NCI-H2196 treated with DMSO at 0.1 percent for 48 hours (cell line): ENCODE results near the gene F10.
"Not testable (repeated sequence)": the region's sequence is repeated elsewhere in the genome, so short reads cannot be mapped to it uniquely, and the experiment has no call there.

Experiments used
- DNase-seq: peaks from one replicate; lab custom pipeline; 2025; ENCODE audit not compliant: unreplicated experiment; lab: John Stamatoyannopoulos, UW

F10 gene

DNA sequence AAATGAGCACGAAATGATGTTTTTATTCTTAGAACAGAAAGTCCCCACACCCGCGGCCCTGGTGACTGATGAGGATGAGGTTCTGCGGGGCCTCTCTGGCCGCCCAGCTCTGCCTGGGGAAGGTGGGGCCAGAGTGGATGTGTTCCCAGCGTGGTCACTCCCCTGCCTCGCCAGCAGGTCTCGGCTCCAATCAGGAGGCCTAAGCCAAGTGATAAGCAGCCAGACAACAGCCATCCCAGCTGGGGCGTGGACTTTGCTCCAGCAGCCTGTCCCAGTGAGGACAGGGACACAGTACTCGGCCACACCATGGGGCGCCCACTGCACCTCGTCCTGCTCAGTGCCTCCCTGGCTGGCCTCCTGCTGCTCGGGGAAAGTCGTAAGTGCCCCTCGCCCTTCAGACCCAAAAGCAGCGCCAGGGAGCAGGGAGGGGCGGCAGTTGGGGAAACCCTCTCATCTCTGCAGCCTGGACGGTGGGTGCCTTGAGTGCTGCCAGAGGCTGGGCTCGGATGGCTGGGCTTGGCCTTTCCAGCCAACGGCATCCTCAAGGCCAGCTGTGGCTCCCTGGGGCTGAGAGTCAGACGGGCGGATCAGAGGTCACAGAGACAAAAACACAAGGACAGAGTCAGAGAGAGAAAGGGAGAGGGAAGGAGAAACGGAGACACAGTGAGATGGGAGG is at the start of gene F10:
TSS of gene F10 (plus strand) at position 250 of the 676 bp plus-strand sequence. CDS start at position 307, 57 bp downstream.
- no peak for DNase-seq

DNA sequence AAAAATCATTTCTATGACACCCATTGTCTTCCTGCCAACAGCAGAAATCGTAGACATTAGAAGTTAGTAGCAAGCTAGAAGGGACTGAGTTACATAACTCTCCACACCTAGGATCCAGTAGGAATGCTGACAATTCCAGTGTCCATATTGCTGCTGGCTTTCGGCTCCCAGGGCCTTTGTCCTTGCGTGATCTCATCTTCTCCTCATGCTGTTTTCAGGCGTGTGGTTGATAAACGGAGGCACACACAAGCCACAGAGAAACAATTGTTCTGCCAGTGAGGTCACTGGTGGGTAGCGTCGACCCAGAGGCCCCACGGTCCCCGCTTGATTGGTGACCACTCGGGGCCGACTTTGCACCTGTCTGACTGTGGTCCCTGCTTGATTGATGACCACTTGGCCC is 48.7 kb upstream of the F10 start:
- DNase-seq = no peak

DNA sequence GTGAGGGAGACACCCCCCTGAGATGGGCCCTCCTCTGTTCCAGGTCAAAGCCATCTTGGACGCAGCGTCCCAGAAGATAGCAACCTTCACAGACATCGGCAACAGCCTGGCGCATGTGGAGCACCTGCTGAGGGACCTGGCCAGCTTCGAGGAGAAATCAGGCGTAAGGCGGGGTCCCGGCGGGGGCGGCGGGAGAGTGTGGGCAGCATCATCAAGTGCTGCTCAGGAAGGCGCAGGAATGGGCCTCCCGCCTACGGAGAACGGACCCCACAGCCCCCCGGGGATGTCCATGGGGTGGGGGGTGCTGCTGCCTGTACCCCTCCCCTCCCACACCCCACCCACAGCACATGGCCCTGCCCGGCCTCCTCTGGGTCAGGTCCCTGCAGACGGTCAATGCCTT is 48.2 kb upstream of the F10 start:
- no peak for DNase-seq

DNA sequence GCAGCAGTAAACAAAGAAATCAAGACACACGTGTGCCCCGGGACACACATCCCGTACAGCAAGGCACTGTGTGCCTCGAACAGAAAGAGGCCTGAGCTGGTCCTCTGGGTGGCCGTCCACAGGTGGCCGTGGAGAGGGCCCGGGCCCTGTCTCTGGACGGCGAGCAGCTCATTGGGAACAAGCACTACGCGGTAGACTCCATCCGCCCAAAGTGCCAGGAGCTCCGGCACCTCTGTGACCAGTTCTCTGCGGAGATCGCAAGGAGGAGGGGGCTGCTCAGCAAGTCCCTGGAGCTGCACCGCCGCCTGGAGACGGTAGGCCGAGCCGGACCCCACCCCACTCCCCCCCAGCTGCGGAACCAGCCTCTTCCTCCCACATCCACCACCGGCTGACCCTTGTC is 47.7 kb upstream of the F10 start:
- DNase-seq = no peak

DNA sequence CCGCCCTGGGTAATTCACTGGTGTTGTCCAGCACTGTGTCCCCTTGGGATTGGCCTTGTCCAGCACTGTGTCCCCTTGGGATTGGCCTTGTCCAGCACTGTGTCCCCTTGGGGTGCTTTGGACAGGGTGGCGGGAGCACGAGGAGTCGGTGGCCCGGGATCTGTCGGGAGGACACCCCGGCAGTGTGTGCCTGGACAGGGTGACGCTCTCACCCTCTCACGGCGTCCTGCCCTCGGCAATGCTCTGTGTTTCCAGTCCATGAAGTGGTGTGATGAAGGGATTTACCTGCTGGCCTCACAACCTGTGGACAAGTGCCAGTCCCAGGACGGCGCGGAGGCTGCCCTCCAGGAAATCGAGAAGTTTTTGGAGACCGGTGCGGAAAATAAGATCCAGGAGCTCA is 46.9 kb upstream of the F10 start:
- DNase-seq = no peak

DNA sequence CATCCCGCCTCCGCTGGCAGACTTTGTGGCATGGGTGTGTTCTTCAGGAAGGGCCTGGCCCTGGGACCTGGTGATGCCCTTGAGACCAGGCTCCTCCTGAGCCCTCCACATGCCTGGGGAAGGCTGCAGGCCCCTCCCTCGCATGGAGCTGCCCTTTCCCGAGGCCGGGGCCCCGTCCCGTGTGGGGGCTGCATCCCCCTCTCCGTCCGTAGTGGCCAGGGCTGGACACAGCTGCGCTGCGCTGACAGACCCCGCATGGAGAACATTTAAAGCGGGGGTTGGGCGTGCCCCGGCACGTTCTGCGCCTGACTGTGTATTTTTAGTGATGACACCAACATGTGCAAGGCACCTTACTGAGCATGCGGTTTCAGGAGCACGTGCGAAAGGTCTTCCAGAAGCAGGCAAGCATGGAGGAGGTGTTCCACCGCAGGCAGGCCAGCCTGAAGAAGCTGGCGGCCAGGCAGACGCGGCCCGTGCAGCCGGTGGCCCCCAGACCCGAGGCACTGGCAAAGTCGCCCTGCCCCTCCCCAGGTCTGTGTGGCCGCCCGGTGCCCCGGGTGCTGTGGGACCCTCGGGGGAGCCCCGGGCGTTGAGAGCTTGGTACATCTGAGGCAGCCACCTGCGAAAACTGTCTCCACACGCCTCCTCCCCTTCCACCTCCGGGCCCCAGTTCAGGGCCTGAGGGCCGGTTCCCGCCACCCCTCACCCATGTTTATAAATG is 45.8 kb upstream of the F10 start:
- DNase-seq = no peak

DNA sequence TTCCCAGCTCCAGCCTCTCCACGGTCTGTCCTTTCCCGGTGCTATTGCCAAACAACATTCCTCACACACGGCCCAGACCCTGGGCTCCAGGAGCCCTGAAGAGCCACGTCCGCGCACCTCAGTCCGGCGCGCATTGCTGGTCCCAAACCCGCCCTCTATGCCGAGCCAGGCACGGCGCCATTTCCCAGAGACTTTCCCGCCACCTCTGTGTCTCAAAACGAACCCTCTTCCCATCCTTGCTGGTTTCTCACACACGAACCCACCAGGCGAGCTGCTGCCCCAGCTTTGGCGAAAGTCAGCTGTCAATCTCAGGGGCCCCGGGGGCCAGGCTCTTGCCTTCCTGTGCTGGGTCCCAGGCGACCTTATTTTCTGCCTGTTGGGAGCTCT is 45.0 kb upstream of the F10 start:
- DNase-seq = no peak

DNA sequence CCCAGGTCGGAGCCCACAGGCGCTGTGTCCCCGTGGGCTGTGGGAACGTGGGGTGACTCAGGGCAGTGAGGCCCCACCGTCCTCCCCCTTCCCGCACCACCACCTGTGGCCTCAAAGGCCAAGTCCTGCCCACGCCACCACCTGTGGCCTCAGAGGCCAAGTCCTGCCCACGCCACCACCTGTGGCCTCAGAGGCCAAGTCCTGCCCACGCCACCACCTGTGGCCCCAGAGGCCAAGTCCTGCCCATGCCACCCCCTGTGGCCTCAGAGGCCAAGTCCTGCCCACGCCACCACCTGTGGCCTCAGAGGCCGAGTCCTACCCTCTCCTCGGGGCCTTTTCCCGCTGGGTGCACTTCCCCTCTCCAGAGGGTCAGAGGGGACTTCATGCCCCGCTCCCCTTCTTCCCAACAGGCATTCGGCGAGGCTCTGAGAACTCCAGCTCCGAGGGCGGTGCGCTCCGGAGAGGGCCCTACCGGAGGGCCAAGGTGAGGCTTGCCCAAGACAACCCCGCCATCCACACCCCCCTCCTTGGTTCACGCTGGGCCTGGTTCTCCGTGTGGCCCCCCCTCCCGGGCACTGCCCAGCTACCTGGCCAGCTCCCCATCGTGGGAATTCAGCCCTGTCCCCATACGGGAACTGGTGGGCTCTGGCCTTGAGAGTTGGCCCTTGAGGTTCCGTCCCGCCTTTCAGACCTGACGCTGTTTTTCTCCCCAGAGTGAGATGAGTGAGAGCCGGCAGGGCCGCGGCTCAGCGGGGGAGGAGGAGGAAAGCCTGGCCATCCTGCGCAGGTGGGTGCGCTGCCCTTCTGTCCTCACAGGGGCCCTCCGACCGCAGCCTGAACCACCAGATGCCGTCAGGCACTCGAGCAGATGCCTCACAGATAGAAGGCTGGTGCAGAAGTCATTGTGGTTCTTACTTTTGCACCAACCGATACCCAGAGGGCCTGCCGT is 44.4 kb upstream of the F10 start:
- no peak for DNase-seq

DNA sequence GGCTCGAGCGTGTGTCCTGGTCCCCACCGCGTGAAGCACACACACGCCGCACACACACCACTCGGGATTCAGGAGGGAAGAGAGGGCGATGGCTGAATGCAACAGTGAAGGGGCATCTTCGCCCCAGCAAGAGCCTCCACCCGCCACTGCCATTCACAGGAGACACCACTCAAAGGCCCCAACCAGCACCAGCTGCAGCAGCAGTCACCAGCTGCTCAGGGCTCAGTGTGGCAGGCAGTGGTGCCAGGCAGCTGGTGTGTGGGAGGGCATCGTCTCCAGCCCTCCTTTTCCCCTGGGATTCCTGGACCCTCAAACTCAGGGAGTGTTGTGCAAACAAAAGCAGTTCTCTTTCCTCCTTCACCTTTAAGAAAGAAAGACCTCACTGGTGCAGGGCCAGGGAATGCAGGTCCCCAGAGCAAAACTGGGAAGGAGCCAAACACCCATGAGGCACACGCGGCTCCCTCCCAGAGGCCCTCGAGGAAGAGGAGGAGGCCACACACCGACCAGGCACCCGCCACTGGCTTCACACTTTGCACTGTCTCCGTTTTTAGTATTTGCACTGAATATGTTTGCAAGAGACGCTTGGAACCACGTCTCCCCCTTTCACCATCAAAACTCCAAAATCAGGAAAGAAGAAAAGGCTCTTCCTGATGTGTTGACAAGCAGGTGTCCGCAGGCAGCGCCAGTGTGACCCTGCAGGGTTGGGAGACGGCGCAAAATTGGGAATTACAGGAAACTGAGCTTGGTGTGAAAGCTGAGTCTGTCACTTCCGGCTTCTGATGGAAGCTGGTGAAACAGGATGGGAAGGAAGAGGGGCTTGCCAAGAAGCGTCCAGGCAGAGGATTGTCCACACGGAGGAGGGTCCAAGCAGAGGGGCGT is 43.5 kb upstream of the F10 start:
- DNase-seq = no peak

DNA sequence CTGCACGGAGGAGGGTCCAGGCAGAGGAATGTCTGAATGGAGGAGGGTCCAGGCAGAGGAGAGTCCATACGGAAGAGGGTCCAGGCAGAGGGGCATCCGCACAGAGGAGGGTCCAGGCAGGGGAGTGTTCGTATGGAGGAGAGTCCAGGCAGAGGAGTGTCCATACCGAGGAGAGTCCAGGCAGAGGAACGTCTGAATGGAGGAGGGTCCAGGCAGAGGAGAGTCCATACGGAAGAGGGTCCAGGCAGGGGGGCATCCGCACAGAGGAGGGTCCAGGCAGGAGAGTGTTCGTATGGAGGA is 42.9 kb upstream of the F10 start:
- DNase-seq = not testable (repeated sequence)

DNA sequence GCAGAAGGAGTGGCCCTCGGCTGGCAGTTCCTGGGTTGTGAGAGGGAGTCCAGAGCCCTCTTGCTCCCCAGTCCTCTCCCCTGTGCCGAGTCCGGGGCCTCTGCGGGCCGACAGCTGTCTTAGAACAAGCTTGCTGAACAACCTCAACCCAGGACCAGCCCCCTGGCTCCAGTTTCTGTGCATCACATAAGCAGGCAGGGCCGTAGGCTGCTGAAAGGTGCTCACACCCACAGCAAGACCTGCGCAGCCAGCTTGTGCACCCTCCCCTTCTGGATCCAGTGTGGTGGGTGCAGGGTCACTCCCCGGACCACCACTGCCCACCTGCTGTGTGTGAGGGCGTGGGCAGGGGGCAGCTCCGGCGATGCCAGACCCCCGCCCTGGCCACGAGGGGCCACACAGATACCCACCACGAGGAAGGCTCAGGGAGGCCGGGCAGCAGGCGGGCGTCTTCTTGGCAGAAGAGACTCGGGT is 42.2 kb upstream of the F10 start:
- DNase-seq = no peak

DNA sequence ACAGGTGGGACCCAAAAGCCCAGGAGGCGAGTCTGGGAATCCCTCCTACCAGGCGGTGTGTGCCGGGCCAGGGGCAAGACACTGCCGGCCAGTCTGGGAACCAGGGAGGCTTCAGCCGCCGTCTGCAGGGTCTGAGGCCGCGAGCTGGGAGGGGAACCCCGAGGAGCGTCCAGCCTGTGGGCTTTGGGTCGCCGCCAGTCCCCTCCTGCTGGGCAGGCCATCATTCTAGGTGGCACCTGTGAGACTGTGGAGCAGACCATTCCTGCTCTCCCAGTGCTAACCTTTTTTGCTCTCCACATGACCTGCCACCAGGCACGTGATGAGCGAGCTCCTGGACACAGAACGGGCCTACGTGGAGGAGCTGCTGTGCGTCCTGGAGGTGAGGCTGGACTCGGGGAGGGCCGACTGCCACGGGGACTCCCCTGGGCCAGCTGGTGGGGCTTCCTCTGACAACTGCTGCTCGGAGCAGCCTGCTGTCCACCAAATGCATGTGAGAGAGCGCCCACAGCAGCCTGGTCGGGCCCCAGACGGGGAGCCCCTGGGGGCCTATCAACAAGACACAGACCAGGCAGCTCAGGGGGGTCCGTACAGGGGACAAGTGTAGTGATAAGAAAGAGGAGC is 41.6 kb upstream of the F10 start:
- no peak for DNase-seq

DNA sequence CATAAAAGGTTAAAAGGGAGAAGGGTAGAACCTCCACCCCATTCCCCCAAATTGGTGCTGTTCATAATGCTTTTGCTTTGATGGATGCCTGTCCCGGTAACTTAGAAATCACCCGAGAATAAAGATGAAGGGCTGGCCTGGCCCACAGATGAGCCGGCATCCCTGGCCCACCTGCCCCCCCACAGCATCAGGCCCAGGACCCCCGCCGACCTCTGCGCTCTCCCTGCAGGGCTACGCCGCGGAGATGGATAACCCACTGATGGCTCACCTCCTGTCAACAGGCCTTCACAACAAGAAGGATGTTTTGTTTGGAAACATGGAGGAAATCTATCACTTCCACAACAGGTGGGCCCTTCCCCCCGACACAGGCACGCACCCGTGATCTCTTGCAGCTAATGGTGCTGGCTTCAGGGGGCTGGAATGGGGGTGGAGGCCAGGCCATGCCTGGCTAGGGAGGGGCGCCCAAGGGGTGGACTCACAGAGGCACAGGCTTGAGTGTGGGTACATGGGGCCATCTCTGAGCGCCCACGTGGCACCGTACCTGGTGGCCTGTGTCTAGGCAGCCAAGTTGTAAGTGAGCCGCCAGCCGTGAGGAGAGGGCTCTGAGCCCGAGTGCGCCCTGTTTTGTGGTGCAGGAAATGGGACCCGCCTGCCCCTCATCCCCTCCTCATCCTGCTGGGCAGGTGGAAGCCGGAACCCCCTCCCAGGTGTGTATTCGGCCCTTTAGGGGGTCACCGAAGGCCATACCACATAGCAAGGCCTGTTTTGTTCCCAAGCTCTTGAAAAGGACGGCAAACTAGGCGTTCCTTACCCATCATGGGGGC is 40.2 kb upstream of the F10 start:
- DNase-seq = no peak

DNA sequence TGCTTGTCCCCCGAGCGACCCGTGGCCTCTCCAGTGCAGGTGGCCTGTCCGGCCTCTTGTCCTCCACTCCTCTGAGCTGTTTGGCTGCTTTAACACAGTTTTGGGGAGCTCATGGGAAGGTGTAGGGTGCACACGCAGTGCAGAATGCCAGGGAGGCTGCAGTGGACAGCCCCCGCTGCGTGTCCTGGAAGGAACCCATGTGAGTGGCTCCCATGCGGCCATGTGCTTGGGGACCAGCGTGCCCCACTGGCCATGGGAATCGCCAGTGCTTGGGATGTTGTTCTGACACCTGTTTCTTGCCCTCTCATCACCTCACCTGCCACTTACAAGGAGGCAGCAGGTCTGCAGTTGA is 39.6 kb upstream of the F10 start:
- no peak for DNase-seq

DNA sequence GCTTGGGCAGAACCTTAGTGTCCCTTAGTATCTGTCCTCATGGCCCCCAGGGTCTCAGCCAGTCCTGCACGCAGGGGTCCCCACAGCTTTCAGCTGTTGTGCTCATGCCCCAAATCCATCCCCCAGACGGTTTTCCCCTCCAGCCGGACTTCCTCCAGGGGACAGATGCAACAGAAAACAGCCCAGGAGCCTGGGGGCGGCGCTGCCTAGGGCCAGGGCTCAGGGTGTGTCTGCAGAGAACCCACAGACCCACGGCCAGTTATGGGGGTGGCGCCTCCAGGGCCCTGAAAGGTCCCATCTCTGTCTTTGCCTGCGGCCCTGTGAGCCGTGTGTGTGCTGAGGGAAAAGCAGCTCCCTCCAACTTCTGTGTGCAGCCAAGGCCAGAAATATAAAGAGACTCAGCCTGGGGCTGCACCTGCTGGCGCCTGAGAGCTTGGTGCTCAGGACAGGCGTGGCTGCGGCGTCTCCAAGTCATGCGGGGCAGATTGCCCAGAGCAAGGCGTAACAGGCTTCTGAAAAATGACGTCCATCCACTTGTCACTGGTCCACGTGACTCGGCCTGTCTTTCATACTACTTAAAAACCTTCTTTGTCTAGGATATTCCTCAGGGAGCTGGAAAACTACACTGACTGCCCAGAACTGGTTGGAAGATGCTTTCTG is 39.1 kb upstream of the F10 start:
- peak; percentile 57 for DNase-seq

DNA sequence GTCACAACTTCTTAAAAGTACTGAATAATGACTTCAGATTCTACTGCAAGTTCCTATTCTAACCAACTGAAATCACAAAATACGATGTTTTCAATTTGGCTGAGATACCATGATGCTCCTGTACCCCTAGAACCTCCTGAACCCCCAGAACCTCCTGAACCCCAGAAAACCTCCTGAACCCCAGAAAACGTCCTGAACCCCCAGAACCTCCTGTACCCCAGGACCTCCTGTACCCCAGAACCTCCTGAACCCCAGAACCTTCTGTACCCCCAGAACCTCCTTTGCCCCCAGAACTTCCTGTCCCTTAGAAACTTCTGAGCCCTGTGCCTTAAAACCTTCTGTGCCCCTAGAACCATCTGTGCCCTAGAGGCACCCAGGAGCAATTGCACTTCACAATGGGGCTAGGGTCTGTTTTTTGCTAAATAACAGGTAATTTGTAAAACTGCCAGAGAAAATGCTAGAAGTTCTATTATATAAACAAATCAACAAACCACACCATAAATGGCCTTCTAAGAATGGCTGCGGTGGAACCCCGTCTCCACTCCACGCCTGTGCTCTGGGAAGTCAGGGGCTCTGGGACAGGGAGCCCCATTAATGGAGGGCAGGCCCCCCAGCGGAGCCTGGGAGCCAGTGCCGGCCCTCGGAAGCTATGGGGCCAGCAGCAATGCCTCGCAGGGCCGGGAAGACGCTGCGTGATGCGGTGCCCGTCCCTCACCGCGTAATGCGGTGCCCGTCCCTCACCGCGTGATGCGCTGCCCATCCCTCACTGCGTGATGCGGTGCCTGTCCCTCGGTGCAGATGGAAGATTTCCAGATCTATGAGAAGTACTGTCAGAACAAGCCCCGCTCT is 38.3 kb upstream of the F10 start:
- DNase-seq = no peak

DNA sequence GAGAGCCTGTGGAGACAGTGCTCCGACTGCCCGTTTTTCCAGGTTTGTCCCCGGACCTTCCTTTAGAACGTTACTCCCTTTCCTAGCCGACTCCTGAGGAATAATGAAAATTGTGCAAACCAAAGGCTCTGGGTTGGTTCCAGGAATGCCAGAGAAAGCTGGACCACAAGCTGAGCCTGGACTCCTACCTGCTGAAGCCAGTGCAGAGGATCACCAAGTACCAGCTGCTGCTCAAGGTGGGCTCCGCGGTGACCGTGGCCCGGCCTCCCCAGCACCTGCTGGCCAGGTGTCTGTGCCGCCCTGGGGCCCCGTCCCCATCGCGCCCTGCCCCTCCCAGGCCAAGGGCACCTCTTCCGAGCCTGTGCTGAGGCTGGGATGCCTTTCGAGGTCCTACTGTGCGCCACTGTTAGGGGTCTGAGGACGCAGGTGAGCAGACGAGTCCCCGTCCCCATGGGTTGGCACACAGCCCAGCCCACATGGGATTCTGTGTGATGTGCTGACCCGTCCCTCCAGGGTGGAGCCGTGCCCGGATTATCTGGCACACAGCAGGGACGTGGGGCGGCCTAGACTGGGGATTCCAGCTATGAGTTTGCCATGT is 37.6 kb upstream of the F10 start:
- DNase-seq = no peak
